GM23248 (cell line): Measurements from ENCODE around the gene ORMDL3.

ENCODE experiments used
- EZH2 ChIP-seq: fragments of 200-600 bp; sonication (generic); IDR thresholded peaks from 2 replicates; pipeline ENCODE4 v1.6.1; 2018; ENCODE audit warnings: antibody characterized with exemption, mild to moderate bottlenecking; ENCODE audit not compliant: insufficient read depth, poor library complexity, severe bottlenecking
- EZH2phosphoT487 ChIP-seq: fragments of 200-600 bp; sonication (generic); IDR thresholded peaks from 2 replicates; pipeline ENCODE4 v1.6.1; 2018; ENCODE audit warnings: antibody characterized with exemption, moderate library complexity, mild to moderate bottlenecking, low read depth; ENCODE audit not compliant: insufficient read depth

DNA sequence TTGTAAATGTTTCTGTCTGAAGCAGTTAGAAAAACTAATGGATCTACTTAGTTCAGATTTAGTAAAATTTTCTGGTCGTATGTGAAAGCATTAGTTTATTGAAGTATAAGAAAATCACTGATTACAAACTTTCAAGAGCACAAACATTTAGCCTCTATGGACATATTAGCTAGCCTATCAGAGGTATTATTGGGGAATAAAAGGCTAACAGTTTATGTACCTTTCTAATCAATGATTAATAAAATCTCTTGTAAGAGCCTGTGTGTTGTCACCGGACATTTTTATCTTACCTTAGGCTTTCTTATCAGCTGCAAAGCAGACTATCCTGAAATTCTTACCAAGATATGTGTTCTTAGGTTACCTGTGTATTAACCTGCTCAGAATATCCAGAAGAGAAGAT, 38.2 kb downstream of the ORMDL3 start:
- TF ChIP-seq EZH2, result no peak
- no peak for TF ChIP-seq EZH2phosphoT487
